NCI-H82 (cell line): Measurements from ENCODE around the gene SPATA31D4.

Experiments
- DNase-seq: peaks from one replicate; lab custom pipeline; 2025; lab: John Stamatoyannopoulos, UW

Gene SPATA31D4

DNA sequence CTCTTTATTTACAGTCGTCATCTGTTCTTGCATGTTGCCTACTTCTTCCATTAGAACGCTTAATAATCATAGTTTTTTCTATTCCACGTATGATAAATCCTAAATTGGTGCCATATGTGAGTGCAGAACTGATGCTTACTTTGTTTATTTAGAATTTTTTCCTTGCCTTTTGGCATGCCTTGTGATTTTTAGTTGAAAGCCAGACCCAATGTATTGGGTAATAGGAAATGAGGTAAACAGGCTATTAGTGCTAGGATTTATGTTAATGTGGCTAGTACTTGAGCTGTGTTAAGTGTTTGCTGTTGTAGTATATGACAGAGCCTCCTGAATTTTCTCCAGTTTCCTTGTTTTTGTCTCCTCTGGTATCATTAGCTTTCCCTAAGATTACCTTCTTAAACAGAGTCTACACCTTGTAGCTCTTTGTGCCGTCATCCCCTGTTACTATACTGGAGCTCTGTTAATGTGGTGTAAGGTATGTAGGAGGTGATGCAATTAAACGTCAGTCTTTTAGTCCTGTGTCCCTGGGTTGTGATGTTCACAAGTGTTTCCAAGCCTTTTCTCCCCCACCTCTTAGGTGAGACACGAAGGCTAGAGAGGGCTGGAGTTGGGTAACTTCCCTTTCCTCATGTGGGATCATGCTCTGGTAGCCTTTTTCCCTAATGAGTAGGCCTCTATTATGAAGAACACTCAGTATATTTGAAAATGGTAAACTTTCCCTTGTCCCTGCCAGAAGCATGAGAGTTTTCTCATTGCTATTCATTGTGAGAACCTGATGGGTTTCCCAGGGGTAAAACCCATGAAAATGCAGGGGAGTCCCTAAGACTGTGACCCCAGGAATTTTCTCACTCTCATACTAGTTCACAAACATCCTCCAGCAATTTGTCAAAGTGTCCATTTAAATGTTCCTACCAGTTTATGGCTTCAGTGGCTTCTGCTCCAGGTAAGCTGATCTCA, 36.3 kb downstream of the SPATA31D4 start:
- no peak for DNase-seq

DNA sequence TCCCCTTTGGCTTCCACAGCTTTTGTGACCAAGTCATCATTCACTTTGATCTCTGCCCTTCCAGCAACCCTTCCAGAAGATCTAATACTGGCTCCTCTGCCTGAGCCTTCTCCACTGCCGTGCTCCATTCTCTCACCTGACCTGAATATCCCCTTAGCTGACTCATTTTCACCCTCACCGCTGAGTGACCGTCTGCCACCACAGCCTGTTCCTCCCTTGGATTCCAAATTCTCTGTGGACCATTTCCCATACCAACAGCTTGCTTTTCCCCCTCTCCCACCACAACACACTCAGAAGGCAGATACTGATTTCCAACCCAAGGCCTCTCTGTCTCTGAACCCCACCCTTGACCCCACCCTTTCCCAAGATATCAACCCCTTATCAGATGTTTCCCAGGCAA, 39.8 kb downstream of the SPATA31D4 start:
- DNase-seq, result no peak

DNA sequence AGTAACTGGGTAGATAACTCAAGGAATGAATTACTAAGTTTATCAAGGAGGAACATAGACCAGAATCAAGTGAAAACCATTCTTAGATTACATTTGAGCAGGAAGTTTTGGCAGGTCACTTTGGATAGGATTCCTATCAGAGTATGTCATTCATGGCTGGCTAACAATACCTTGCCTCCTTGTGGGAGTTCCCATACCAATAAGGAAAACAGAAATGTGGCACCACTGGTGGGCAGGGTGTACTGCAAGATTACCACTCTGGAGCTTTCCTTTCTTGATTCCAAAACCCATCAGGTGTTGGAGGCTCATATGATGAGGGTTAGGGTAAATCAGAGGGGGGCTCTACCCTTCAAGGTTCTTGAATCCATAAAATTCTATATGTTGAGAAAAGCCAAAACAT, 41.7 kb downstream of the SPATA31D4 start:
- DNase-seq, result no peak

DNA sequence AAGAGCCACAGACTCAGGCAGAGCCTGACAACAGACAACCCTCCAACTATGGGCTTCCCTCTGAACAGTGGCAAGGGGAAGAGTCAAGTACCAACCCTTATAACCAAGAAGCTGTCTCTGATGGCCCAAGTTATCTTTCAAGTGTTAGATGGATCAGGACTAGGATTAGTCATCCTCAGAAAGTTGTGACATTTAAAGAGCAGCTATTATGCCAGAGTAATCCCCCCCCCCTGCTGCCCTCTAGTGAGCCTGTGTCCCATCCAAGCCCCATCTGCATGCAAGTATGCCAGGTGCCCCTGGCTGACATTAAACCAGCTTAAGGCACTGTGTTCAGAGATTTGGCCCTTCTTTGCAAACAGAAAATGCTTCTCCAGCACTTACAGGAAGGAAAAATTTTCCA, 43.5 kb downstream of the SPATA31D4 start:
- no peak for DNase-seq

DNA sequence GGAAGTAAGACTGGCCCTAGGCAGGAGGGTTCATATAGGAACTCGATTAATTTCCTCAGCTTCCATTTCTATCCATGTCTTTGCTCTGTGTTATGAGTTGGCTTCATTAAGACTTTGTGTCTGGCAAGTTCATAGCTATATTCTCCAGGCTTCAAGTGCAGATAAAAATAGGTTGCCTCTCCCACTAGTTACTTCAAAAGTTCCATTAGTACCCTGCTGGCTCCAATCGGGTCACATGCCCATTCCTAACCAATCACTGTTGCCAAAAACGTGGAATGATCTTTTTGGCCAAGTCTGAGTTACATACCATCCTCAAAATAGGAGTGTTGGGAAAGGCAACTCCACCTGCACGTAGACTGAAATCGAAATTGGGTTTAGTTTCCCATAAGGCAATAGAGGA, 46.5 kb downstream of the SPATA31D4 start:
- DNase-seq, result no peak

DNA sequence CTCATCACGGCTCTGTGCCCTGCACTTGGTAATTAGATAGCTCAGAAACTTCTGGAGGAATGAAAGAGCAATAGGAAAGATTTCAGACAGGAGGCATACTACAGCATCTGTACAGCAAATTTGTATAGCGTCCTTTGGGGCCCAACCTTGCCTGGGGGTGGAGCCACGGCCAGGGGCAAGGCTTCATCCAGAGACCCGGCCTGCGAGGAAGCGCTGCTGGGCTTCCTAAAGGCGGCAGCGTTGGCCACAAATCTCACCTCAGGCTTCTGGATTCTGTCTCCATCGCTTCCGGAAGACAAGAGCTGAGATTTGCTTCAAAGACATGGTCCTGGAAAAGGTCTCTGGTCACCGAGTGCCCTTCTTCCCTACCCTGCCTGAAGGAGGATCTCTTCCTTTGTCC, 48.1 kb downstream of the SPATA31D4 start:
- no peak for DNase-seq

DNA sequence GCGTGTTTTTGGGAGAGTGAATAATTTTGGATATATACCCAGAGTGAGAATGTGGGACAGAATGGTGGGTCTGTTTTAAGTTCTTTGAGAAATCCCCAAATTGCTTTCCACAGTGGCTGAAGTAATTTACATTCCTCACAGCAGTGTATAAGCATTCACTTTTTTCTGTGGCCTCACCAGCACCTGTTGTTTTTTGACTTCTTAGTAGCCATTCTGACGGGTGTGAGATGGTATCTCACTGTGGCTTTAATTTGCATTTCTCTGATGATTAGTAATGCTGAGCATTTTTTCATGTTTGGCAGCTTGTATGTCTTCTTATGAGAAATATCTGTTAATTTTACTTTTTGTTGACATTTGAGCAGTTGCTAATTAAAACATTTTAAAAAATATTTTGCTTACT, 51.0 kb downstream of the SPATA31D4 start:
- no peak for DNase-seq

DNA sequence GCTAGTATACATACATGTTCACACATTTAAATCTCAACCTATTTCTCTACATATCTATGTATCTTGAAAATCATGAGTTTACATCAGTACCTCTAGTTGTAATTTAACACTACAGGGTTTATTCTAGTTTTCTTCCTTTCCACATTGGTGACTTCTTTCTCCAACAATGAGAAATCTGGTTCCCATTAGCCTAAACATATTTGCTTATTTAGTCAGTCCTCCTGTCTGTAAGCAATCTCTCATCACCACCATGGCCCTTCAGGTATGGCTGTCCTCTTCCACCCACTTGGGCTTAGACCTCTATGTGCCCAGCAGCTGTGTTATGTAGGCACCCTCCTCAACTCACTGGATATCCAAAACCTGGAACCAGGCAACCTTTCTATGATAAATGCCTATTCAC, 52.3 kb downstream of the SPATA31D4 start:
- no peak for DNase-seq

DNA sequence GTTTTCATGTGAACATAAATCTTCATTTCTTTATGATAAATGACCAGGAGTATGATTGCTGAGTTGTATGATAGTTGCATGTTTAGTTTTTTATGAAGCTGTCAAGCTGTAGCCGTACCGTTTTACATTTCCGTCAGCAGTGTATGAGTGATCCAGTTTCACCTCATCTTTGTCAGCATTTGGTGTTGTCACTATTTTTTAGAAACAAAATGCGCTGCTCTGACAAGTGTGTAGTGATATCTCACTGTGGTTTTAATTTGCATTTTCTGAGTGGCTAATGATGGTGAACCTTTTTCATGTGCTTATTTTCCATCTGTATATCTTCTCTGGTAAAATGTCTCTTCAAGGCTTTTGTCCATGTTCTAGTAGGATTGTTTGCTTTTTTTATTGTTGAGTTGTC, 53.7 kb downstream of the SPATA31D4 start:
- DNase-seq, result no peak
